Raji (cell line): ENCODE measurements around the gene TTC32.
A peak's percentile ranks its signal among the peaks of the same experiment; 100 is the strongest.

Experiments
- POLR2A ChIP-seq: IDR thresholded peaks from 2 replicates; pipeline ENCODE4 v1.6.1; 2011; ENCODE audit warnings: low read depth, low read length, control low read depth; ENCODE audit not compliant: insufficient read depth

Gene TTC32

GRCh38 chr2:19901442-19902215, at the start of gene TTC32:
Gene TTC32, minus strand, starts transcription at chr2:19901983. Its CDS starts 129 bp downstream, at chr2:19901854.
- TF ChIP-seq POLR2A, result peak; percentile 87

- no peak for TF ChIP-seq POLR2A
These were observed 47.3 kb upstream of the TTC32 start for GRCh38 chr2:19949071-19949470.

GRCh38 chr2:19947184-19947940, 45.6 kb upstream of the TTC32 start:
- TF ChIP-seq POLR2A, result no peak

GRCh38 chr2:19944205-19944845, 42.5 kb upstream of the TTC32 start:
- TF ChIP-seq POLR2A, result no peak

GRCh38 chr2:19943189-19943588, 41.4 kb upstream of the TTC32 start:
- TF ChIP-seq POLR2A, result no peak

- no peak for TF ChIP-seq POLR2A
These were observed 40.4 kb upstream of the TTC32 start for GRCh38 chr2:19942199-19942598.

GRCh38 chr2:19937004-19937403, 35.2 kb upstream of the TTC32 start:
- TF ChIP-seq POLR2A, result no peak

- TF ChIP-seq POLR2A, result no peak
These were observed 34.4 kb upstream of the TTC32 start for GRCh38 chr2:19936203-19936602.

- TF ChIP-seq POLR2A, result no peak
These were observed 31.7 kb upstream of the TTC32 start for GRCh38 chr2:19933351-19933981.

- no peak for TF ChIP-seq POLR2A
These were observed 31.1 kb upstream of the TTC32 start for GRCh38 chr2:19932928-19933327.

GRCh38 chr2:19929226-19929625, 27.4 kb upstream of the TTC32 start:
- no peak for TF ChIP-seq POLR2A

GRCh38 chr2:19916385-19916950, 14.7 kb upstream of the TTC32 start:
- no peak for TF ChIP-seq POLR2A

GRCh38 chr2:19914266-19914975, 12.6 kb upstream of the TTC32 start:
- no peak for TF ChIP-seq POLR2A

- no peak for TF ChIP-seq POLR2A
These were observed 10.2 kb upstream of the TTC32 start for GRCh38 chr2:19911808-19912509.
